Adrenal gland (tissue), 19 donors: ENCODE results near the gene LGALS4. TPM values are rescaled to one million over a fixed set of nuclear protein-coding genes. Genes with fewer than 3 reads are reported as not detected.
"Not testable (repeated sequence)": the region's sequence is repeated elsewhere in the genome, so short reads cannot be mapped to it uniquely, and the experiment has no call there.

Source experiments
- DNase-seq, 7 donors: peaks; one replicate each; pipeline ENCODE4 v3.0.0-alpha.2; 2019 to 2020
- H3K27ac ChIP-seq, 5 donors: fragments of 200-600 bp; sonication (generic) in 4 of 5; 1 replicate in 3 of 5; 2 replicates in 2 of 5; pipeline versions ENCODE4 v1.5.1 to v1.8.0; 2016 to 2020; ENCODE audit warnings: mild to moderate bottlenecking in 1 of 5
- H3K27me3 ChIP-seq: fragments of 200-600 bp; 2 replicates; pipeline ENCODE4 v1.8.0; 2021
- H3K36me3 ChIP-seq, 2 donors: fragments of 200-600 bp; replicated peaks in 1 of 2; 1 replicate in 1 of 2; 2 replicates in 1 of 2; pipeline versions ENCODE4 v1.5.1 to v1.8.0; 2018 to 2022
- H3K4me1 ChIP-seq, 2 donors: fragments of 200-600 bp; replicated peaks in 1 of 2; 1 replicate in 1 of 2; 2 replicates in 1 of 2; pipeline versions ENCODE4 v1.5.1 to v1.8.0; 2018 to 2021
- H3K4me3 ChIP-seq, 4 donors: fragments of 200-600 bp; sonication (generic) in 3 of 4; one replicate each; pipeline ENCODE4 v1.5.1; 2016 to 2018
- H3K9me3 ChIP-seq, 3 donors: fragments of 200-600 bp; sonication (generic) in 1 of 3; replicated peaks in 1 of 3; 1 replicate in 2 of 3; 2 replicates in 1 of 3; pipeline versions ENCODE4 v1.5.1 to v1.8.0; 2016 to 2021
- CTCF ChIP-seq, 6 experiments: fragments of 450-650 bp in 4 of 6; fragments of 200-600 bp in 2 of 6; sonication (generic) in 1 of 6; IDR thresholded peaks; 1 replicate in 5 of 6; 2 replicates in 1 of 6; pipeline versions ENCODE4 v1.5.1 to v1.8.0; 2016 to 2021; ENCODE audit warnings: antibody characterized with exemption in 6 of 6, mild to moderate bottlenecking in 2 of 6, moderate library complexity in 1 of 6
- POLR2A ChIP-seq, 2 donors: fragments of 450-650 bp; IDR thresholded peaks; one replicate each; pipeline ENCODE4 v1.6.1; 2017; ENCODE audit warnings: antibody characterized with exemption in 2 of 2, mild to moderate bottlenecking in 2 of 2, moderate library complexity in 1 of 2
- WGBS, 4 donors: extraction: QIAGEN DNeasy Blood & Tissue Kit in 2 of 4; methylation state at CpG; one replicate each; pipeline versions ENCODE4 v1.1.5 to v1.1.7; 2013 to 2017; 5-methylcytosine and 5-hydroxymethylcytosine counted together
- intact Hi-C, 2 donors: fragments of 100-400 bp; cut with DNase I; formaldehyde crosslinking; loops; one replicate each; pipeline versions ENCODE4 v1.14.1 to v1.15.0; 2022 to 2023
- long read RNA-seq, 10 donors: library from polyadenylated mRNA in 3 of 10; unstranded in 2 of 10; stranded (forward) in 1 of 10; transcript quantifications; one replicate each; pipeline ENCODE4 v2.0.0 and lab custom pipeline, GENCODE V29; 2021 to 2026
- polyA plus RNA-seq, 3 donors: library from polyadenylated mRNA; stranded (reverse); fragments of 200-250 nt in 2 of 3; fragments of 350-450 nt in 1 of 3; fragmentation: Illumina TruSeq in 1 of 3; extraction: RNeasy Lipid Tissue Mini Kit (QIAGEN cat#74804) in 1 of 3; gene quantifications; one replicate each; pipeline ENCODE4 v1.2.3, GENCODE V29; 2013 to 2014
- total RNA-seq, 9 donors: library from RNA; depleted of rRNA in 4 of 9; stranded (reverse); fragments of >200 nt in 4 of 9; fragments of 120-200 nt in 1 of 9; fragmentation: NEBNext Ultra II Directional in 1 of 9; extraction: Animal tissue kit (Norgen Biotek cat#: 25700) in 1 of 9; gene quantifications; one replicate each; pipeline versions ENCODE4 v1.1.0 to v1.2.4, GENCODE V29; 2013 to 2023
- donor health status: healthy with polysubstance abuse.
- donor health status: Bipolar disorder and iron deficiency.
- donor health status: DM: yes; HTN: yes; CAD: no.
- donor health status: DM: no; HTN: no; CAD: no.
- donor health status: DM: no; HTN: no; CAD: no.
- donor health status: DM: yes; HTN: yes; CAD: no.

Gene LGALS4
- total RNA-seq (1 to 10 TPM in 2 of 9 donors, under 1 TPM in 2, not detected in 5; 0.30 to 3.1 (median 1.4) TPM), polyA plus RNA-seq (1 to 10 TPM in 2 of 3 donors, under 1 TPM in 1; 0.64 to 4.5 (median 1.5) TPM)
- long read RNA-seq, donor 1: 0 reads
- long read RNA-seq, donor 2: 0 reads
- long read RNA-seq, donor 3: 0 reads
- long read RNA-seq, donor 4: 0 reads
- long read RNA-seq, donor 5: 0 reads
- long read RNA-seq, donor 6: 0 reads
- long read RNA-seq, donor 7: 0 reads
- long read RNA-seq, donor 8: 0 reads
- long read RNA-seq, donor 9: 0 reads
- long read RNA-seq, donor 10, partial matches to known transcripts: 0 of 1 reads
- long read RNA-seq, donor 10, other reads (novel, unspliced or antisense): 0 of 1 reads

GRCh38 chr19:38812841-38813320 is at the start of gene LGALS4:
Gene LGALS4, minus strand, starts transcription at chr19:38812945. Its CDS starts 59 bp downstream, at chr19:38812886.
- no peaks in the 10 kb centered on the region for H3K4me1 ChIP-seq
- no peak within 1 kb of the TSS for H3K27ac ChIP-seq
- peaks cover 0 to 29% of the 10 kb centered on the region in 2 donors for H3K36me3 ChIP-seq
- TF ChIP-seq CTCF (IDR thresholded peaks at IDR 0.05) (no peak), POLR2A (IDR thresholded peaks at IDR 0.05) (no peak)
- WGBS, 4 donors: 87 to 93% (median 89%) methylated on average over 6 to 15 of the region's 15 CpGs
- intact Hi-C loops: no loop called here
- DNase-seq: no peak
- no peak within 1 kb of the TSS for H3K4me3 ChIP-seq
- no peaks in the 10 kb centered on the region for H3K27me3 ChIP-seq
- no peaks in the 10 kb centered on the region for H3K9me3 ChIP-seq

GRCh38 chr19:38861368-38861767 is 48.6 kb upstream of the LGALS4 start:
- Histone ChIP-seq H3K27me3 (no peaks in the 10 kb centered on the region), H3K4me3 (no peak overlapping the region), H3K9me3 (no peaks in the 10 kb centered on the region), H3K27ac (no peak overlapping the region), H3K36me3 (no peaks in the 10 kb centered on the region), H3K4me1 (peaks cover 6 to 10% of the 10 kb centered on the region in 2 donors)
- no peak for TF ChIP-seq POLR2A (IDR thresholded peaks at IDR 0.05)
- TF ChIP-seq CTCF (IDR thresholded peaks at IDR 0.05): no peak
- 94 to 96% (median 95%) methylated on average over 3 of the region's 3 CpGs for WGBS, 4 donors
- intact Hi-C loops: no loop called here
- DNase-seq: no peak

GRCh38 chr19:38859631-38860204 is 47.0 kb upstream of the LGALS4 start:
- H3K36me3 ChIP-seq, H3K27ac ChIP-seq, intact Hi-C loops, H3K27me3 ChIP-seq, H3K4me3 ChIP-seq, H3K9me3 ChIP-seq, H3K4me1 ChIP-seq, DNase-seq: not testable (repeated sequence)
- WGBS, 4 donors: 70 to 75% (median 75%) methylated on average over 20 to 21 of the region's 21 CpGs

- no peak for DNase-seq
- Histone ChIP-seq H3K4me1 (peaks cover 0 to 5% of the 10 kb centered on the region in 2 donors), H3K36me3 (no peaks in the 10 kb centered on the region), H3K4me3 (no peak overlapping the region), H3K27ac (no peak overlapping the region), H3K9me3 (no peaks in the 10 kb centered on the region), H3K27me3 (no peaks in the 10 kb centered on the region)
- WGBS, 4 donors: 81 to 88% (median 86%) methylated on average over 3 of the region's 3 CpGs
- intact Hi-C loops: no loop called here
- TF ChIP-seq POLR2A (IDR thresholded peaks at IDR 0.05): no peak
- no peak for TF ChIP-seq CTCF (IDR thresholded peaks at IDR 0.05)
These were observed 44.1 kb upstream of the LGALS4 start for GRCh38 chr19:38856813-38857212.

- H3K27ac ChIP-seq, intact Hi-C loops, DNase-seq, H3K27me3 ChIP-seq, H3K36me3 ChIP-seq, H3K9me3 ChIP-seq, H3K4me3 ChIP-seq: not testable (repeated sequence)
- H3K4me1 ChIP-seq: peaks cover 9 to 13% of the 10 kb centered on the region in 2 donors
- WGBS, 4 donors: 92 to 100% (median 98%) methylated on average over 1 to 29 of the region's 37 CpGs
These were observed 43.0 kb upstream of the LGALS4 start for GRCh38 chr19:38855751-38856150.

GRCh38 chr19:38854961-38855360 is 42.2 kb upstream of the LGALS4 start:
- intact Hi-C loops, H3K9me3 ChIP-seq, H3K27me3 ChIP-seq, H3K27ac ChIP-seq, H3K36me3 ChIP-seq, DNase-seq, H3K4me3 ChIP-seq: not testable (repeated sequence)
- 47 to 65% (median 61%) methylated on average over 2 to 3 of the region's 3 CpGs for WGBS, 4 donors
- H3K4me1 ChIP-seq: peaks cover 9 to 13% of the 10 kb centered on the region in 2 donors
